Kidney (tissue), 14 donors: Measurements from ENCODE around the gene RAVER1. TPM values are rescaled to one million over a fixed set of nuclear protein-coding genes. Genes with fewer than 3 reads are reported as not detected.

ENCODE experiments used
- DNase-seq, 5 donors: peaks; one replicate each; pipeline ENCODE4 v3.0.0-alpha.2; 2013 to 2020
- FAIRE-seq: peaks from 2 replicates; lab custom pipeline; 2012; peaks lifted over from hg19 to GRCh38; lab: Jason Lieb, UNC
- H3K27ac ChIP-seq, 2 donors: one replicate each; pipeline ENCODE4 v1.7.0; 2013; ENCODE audit warnings: low read depth in 2 of 2, low read length in 2 of 2, inconsistent platforms in 1 of 2
- H3K27me3 ChIP-seq: one replicate; pipeline ENCODE4 v1.7.1; 2013; ENCODE audit warnings: low read length, inconsistent platforms; ENCODE audit not compliant: control insufficient read depth, insufficient read depth
- H3K36me3 ChIP-seq, 3 donors: one replicate each; pipeline versions ENCODE4 v1.7.0 to v1.7.1; 2013; ENCODE audit warnings: low read length in 3 of 3, control low read depth in 1 of 3, inconsistent platforms in 1 of 3; ENCODE audit not compliant: insufficient read depth in 3 of 3, control insufficient read depth in 2 of 3
- H3K4me1 ChIP-seq, 3 donors: one replicate each; pipeline versions ENCODE4 v1.7.0 to v1.7.1; 2013; ENCODE audit warnings: low read length in 3 of 3, inconsistent platforms in 1 of 3, low read depth in 1 of 3; ENCODE audit not compliant: control insufficient read depth in 2 of 3, insufficient read depth in 2 of 3
- H3K4me3 ChIP-seq, 3 donors: one replicate each; pipeline versions ENCODE4 v1.7.0 to v1.8.1; 2013; ENCODE audit warnings: low read length in 3 of 3, control low read depth in 1 of 3, inconsistent platforms in 1 of 3
- H3K9ac ChIP-seq, 3 donors: one replicate each; pipeline versions ENCODE4 v1.7.0 to v1.7.1; 2013; ENCODE audit warnings: low read length in 3 of 3, control low read depth in 1 of 3, inconsistent platforms in 1 of 3
- H3K9me3 ChIP-seq, 3 donors: one replicate each; pipeline versions ENCODE4 v1.7.0 to v1.7.1; 2013; ENCODE audit warnings: low read length in 3 of 3, control low read depth in 1 of 3, inconsistent platforms in 1 of 3; ENCODE audit not compliant: control insufficient read depth in 2 of 3, insufficient read depth in 1 of 3
- CTCF ChIP-seq: IDR thresholded peaks from 3 replicates; pipeline ENCODE4 v1.5.1; 2012; ENCODE audit warnings: mild to moderate bottlenecking, moderate library complexity, borderline replicate concordance; ENCODE audit not compliant: insufficient read depth; ENCODE audit errors: extremely low read depth
- intact Hi-C: fragments of 100-400 bp; cut with DNase I; formaldehyde crosslinking; loops from one replicate; pipeline ENCODE4 v1.11.1; 2022
- polyA plus RNA-seq: library from polyadenylated mRNA; stranded (reverse); fragments of 350-450 nt; fragmentation: Illumina TruSeq; extraction: RNeasy Lipid Tissue Mini Kit (QIAGEN cat#74804); gene quantifications from one replicate; pipeline ENCODE4 v1.2.3, GENCODE V29; 2014; ENCODE audit warnings: low read depth, low replicate concordance; ENCODE audit not compliant: insufficient read depth
- total RNA-seq: library from RNA; stranded (reverse); fragmentation: NEBNext Ultra II Directional; extraction: Animal tissue kit (Norgen Biotek cat#: 25700); gene quantifications from one replicate; pipeline ENCODE4 v1.2.1, GENCODE V29; 2021
- donor health status: control.
- donor health status: control.
- donor health status: control.
- donor health status: control.
- donor health status: control.
- donor health status: DM: yes; HTN: yes; CAD: no.
- donor health status: Normal renal cell carcinoma (clear cell type).

The RAVER1 gene
- total and polyA plus RNA-seq, 2 donors from 2014 or later: 9.1 to 38.4 TPM

- no peaks in the 10 kb centered on the region for H3K9me3 ChIP-seq
- H3K36me3 ChIP-seq: no peaks in the 10 kb centered on the region
- TF ChIP-seq CTCF: no peak
- H3K4me1 ChIP-seq: no peaks in the 10 kb centered on the region
- H3K27ac ChIP-seq: no peak overlapping the region
- H3K4me3 ChIP-seq: no peak overlapping the region
- no peak for DNase-seq
- intact Hi-C loops: no loop called here
- no peaks in the 10 kb centered on the region for H3K27me3 ChIP-seq
- no peak overlapping the region for H3K9ac ChIP-seq
- no peak for FAIRE-seq
Observed at GRCh38 chr19:10305139-10305806, 28.1 kb downstream of the RAVER1 start.

- no peak overlapping the region for H3K9ac ChIP-seq
- peaks cover 0 to 11% (median 0%) of the 10 kb centered on the region in 3 donors for H3K4me1 ChIP-seq
- H3K27ac ChIP-seq: no peak overlapping the region
- TF ChIP-seq CTCF: no peak
- H3K9me3 ChIP-seq: no peaks in the 10 kb centered on the region
- intact Hi-C loops: no loop called here
- FAIRE-seq: no peak
- peaks cover 15% of the 10 kb centered on the region for H3K27me3 ChIP-seq
- DNase-seq: no peak
- H3K4me3 ChIP-seq: no peak overlapping the region
- H3K36me3 ChIP-seq: no peaks in the 10 kb centered on the region
Observed at GRCh38 chr19:10299545-10300458, 33.5 kb downstream of the RAVER1 start.

DNA sequence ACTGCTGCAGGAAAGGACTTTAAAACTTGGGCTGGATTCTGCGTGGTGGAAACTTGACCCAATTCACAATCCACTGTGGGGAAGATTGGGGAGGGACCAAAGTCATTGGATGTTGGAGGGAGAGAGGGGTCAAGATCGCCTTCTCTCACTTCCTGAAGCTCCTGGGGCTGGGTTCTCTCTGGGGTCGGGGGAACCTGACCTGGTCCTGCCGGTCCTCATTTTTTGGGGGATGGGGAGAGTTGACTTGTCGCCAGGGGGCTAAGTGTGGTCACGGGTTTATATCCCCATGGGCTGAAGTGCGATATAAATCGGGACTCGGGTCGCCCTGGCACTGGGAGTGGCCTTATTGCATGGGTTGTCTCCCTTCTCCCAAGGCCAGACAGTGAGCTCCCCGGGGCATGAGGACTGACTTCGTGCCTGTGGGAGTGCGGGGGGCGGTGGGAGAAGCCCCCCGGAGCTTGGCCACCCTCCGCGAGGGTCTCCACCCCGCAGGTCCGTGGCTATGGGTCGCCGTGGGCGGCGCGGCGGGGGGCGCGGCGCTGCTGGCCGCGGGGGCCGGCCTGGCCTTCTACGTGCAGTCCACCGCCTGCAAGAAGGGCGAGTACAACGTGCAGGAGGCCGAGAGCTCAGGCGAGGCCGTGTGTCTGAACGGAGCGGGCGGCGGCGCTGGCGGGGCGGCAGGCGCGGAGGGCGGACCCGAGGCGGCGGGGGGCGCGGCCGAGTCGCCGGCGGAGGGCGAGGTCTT is 37.3 kb downstream of the RAVER1 start:
- peaks cover 0 to 29% (median 3%) of the 10 kb centered on the region in 3 donors for H3K4me1 ChIP-seq

More for the DNA sequence above, 37.3 kb downstream of the RAVER1 start:
- H3K9me3 ChIP-seq: no peaks in the 10 kb centered on the region
- peak in 1 of 5 donors; percentile 36 for DNase-seq
- no peak for FAIRE-seq
- H3K27ac ChIP-seq: no peak overlapping the region
- intact Hi-C loops: no loop called here
- TF ChIP-seq CTCF: no peak
- H3K4me3 ChIP-seq: no peak overlapping the region
- H3K27me3 ChIP-seq: peaks cover 42% of the 10 kb centered on the region
- no peak overlapping the region for H3K9ac ChIP-seq
- no peaks in the 10 kb centered on the region for H3K36me3 ChIP-seq
